Activated CD4-positive, alpha-beta T cell treated with anti-CD3 and anti-CD28 coated beads, Interleukin-2, amount 50 U/mL, for 4 hours (primary cell): ENCODE measurements around the gene INO80E.
A peak's percentile ranks its signal among the peaks of the same experiment; 100 is the strongest.
"Not testable (repeated sequence)": the region's sequence is repeated elsewhere in the genome, so short reads cannot be mapped to it uniquely, and the experiment has no call there.

ENCODE experiments used
- DNase-seq, 2 experiments: peaks; one replicate each; pipeline ENCODE4 v3.0.0-alpha.2; 2020

INO80E gene

DNA sequence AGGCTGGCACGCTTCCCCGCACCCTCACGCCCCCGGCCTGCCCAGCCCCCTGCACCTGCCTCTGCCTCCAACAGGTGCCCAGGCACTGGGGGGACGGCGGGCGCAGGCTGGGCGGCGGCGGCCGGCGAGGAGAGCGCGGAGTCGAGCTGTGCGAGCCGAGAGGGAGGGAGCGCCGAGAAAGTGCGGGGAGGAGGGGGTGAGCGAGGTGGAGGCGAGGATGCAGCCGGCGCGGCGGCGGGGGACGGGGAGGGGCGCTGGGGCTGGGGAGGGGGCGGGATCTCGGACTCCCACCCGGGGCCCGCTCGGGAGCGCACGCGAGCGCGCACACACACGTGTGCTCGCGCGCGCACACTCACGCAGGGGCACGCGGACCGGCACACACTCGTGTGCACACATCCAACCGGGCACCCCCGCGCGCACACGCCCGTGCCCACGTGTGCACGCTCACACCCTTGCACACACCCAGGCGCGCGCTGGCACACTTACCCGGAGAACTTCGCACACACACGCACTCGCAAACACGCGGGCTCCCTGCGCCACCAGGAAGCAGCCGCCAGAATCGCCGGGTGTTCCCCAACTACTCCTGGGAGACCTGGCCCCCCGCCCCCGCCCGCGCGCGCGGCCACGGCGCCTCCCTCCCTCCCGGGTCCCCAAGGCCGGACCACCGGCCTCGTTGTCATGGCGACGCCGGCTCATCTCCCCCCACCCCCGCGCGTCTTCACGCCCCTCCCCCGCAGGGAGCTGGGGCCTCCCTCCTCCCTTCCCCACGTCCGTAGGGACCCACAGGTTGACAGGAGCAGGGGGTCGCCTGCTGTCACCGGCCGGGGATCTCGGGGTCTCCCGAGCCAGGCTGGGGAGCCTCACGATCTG, 15.0 kb downstream of the INO80E start, which contains the start of gene DOC2A:
Gene DOC2A (minus strand): TSS at position 184 of the 870 bp plus-strand sequence. CDS start 805 bp downstream, outside the sequence.
- DNase-seq, result peak; percentile 22 to 23

DNA sequence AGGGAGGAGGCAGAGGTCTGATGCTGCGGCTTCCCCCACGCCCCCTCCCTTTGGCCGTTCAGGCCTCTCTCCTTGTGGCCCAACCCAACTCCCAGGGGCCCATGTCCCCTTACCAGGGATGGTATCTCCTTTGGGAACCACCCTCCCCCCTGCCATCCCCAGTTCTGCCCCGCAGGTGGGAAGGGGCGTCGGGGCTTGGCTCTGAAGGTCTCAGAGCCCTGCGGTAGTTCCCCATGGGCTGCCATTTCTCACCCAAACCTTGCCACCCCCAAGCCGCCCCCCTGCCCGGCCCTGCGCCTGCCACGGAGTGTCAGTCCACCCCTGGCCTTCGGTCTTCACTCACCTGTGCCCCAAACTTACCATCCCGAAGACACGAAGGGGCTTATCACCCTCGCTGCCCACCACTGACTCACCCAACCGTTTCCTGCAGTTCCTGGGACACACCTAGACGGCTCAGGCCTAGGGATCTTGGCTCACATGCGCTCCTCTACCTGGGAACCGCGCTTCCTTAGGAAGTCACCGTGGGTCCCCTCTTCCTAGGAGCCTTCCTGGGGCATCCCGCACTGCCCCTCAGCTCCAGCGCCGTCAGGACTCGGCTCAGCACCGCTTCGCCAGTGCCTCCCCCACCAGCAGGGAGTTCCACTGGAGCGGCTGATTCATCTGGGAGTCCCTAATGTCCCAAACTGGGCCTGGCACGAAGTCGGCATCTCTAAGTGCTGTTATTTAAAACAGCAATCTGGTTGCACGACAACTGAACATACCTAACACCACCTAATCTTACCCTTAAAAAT, 15.9 kb downstream of the INO80E start:
- no peak for DNase-seq

DNA sequence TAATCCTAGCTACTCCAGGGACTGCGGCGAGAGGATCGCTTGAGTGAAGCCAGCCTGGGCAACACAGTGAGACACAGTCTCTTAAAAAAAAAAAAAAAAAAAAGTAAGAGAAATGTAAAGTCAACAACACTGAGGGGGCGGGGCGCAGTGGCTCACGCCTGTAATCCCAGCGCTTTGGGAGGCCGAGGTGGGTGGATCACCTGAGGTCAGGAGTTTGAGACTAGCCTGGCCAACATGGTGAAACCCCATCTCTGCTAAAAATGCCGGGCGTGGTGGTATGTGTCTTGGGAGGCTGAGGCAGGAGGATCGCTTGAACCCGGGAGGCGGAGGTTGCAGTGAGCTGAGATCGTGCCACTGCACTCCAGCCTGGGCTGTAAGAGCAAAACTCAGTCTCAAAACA, 16.6 kb downstream of the INO80E start:
- not testable (repeated sequence) for DNase-seq

DNA sequence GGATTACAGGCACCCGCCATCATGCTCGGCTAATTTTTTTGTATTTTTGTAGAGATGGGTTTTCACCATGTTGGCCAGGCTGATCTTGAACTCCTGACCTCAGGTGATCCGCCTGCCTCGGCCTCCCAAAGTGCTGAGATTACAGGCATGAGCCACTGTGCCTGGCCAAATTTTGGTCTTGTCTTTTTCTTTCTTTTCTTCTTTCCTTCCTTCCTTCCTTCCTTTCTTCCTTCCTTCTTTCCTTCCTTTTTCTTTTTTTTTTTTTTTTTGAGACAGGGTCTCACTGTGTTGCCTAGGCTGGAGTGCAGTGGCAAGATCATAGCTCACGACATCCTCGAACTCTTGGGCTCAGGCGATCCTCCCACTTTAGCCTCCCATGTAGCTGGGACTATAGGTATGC, 19.4 kb downstream of the INO80E start:
- DNase-seq, result not testable (repeated sequence)

DNA sequence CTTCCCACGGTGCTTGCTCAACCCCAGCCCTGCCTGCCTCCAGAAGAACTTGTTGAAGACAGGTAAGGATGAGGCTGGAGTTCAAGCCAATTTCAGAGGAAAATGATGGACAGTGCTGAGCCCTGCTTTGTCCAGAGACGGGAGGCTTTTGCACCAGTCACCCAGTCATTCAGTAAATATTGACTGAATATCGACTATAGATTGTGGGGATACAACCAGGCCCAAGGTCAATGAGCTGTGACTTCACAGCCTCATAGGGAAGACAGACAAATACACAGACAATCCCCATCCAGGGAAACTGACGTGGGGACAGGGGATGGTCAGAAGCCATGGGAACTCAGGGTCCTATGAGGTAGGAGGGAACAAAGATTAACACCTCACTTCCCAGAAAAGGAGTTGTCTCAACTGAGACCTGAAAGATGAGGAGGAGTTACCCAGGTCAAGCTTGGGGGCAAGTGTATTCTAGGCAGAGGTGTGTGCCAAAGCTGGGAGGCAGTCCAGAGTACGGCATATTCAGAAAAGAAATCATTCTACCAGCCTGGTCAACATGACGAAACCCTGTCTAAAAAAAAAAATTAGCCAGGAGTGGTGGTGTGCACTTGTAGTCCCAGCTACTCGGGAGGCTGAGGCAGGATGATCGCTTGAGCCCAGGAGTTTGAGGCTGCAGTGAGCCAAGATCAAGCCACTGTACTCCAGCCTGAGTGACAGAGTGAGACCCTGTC, 20.7 kb downstream of the INO80E start:
- DNase-seq, result no peak

DNA sequence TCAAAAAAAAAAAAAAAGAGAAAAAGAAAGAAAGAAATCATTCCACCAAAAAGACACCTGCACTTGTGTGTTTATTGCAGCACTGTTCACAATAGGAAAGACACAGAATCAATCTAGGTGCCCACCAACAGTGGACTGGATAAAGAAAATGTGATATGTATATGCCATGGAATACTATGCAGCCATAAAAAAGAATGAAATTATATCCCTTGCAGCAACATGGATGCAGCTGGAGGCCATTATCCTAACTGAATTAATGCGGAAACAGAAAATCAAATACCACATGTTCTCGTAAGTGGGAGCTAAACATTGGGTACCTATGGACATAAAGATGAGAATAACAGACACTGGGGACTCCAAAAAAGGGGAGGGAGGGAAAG, 21.2 kb downstream of the INO80E start:
- no peak for DNase-seq

DNA sequence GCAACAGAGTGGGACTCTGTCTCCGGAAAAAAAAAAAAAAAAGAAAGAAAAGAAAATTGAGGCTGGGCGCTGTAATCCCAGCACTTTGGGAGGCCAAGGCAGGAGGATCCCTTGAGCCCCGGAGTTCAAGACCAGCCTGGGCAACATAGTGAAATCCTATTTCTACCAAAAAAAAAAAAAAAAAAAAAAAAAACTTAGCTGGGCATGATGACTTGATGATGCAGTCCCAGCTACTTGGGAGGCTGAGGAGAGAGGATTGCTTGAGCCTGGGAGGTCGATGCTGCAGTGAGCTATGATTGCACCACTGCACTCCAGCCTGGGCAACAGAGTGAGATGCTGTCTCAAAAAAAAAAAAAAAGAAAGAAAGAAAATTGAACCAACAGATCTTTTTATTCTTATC, 21.9 kb downstream of the INO80E start:
- not testable (repeated sequence) for DNase-seq

GRCh38 chr16:30018731-30019158, 22.7 kb downstream of the INO80E start:
- no peak for DNase-seq

GRCh38 chr16:30022887-30023286, 26.8 kb downstream of the INO80E start, which contains the start of gene C16orf92:
Gene C16orf92 (plus strand): TSS chr16:30023198. CDS start chr16:30023341, 143 bp downstream.
- no peak for DNase-seq

GRCh38 chr16:30023586-30023985, 27.5 kb downstream of the INO80E start:
- DNase-seq, result no peak

GRCh38 chr16:30024451-30024850, 28.4 kb downstream of the INO80E start:
- no peak for DNase-seq

GRCh38 chr16:30025156-30025555, 29.1 kb downstream of the INO80E start:
- no peak for DNase-seq

DNA sequence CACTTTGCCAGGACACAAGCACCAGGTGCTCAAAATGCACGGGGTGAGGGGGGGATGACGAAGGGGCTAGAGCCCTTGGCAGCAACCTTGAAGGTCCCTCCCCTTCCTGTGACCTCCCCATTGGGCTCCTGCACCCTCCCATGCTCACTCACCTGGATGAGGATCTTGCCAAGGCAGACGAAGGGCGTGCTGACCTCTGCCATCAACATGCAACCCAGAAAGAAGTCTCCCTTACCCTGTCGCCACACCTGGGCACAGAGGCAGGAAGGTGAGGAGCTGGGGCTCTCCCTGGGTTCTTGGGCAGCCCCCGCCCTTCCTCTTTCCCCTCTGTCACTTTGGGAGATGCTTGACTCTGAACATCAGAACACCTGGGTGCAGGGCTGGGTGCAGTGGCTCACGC, 29.5 kb downstream of the INO80E start:
- no peak for DNase-seq

- no peak for DNase-seq
Observed at GRCh38 chr16:30026449-30026848, 30.4 kb downstream of the INO80E start.

GRCh38 chr16:30027588-30028437, 31.8 kb downstream of the INO80E start:
- no peak for DNase-seq

GRCh38 chr16:30028438-30029076, 32.5 kb downstream of the INO80E start:
- no peak for DNase-seq

GRCh38 chr16:30030011-30030685, 34.1 kb downstream of the INO80E start:
- DNase-seq, result no peak

DNA sequence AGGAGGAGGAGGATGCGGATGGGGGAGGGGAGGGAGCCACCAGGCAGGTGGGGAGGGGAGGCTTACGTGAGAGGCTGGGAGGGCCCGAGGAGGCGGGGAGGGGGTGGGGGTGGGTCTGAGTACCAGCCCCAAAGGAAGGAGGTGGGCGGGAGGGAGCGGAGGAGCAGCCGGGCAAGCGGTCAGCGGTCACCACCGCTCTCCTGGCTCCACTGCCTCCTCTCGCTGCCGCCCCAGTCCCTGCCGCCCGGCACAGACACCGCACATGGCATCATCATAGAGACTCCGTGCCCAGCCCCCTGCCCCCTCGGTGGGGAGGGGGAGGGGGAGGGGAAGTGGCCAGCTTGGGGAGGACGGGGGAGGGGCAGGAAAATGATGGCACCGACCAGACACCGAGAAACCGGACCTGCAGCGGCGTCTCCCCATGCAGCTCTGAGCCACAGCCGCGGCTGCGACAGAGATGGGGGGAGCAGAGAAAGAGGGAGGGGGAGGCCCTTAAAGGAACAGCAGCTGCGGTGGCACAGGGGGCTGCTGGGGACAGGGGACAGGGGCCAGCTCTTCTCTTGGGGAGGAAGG, 34.9 kb downstream of the INO80E start, which contains the start of gene TLCD3B:
Gene TLCD3B (minus strand): TSS at position 431 of the 573 bp plus-strand sequence. CDS start 744 bp downstream, outside the sequence.
- DNase-seq, result no peak

DNA sequence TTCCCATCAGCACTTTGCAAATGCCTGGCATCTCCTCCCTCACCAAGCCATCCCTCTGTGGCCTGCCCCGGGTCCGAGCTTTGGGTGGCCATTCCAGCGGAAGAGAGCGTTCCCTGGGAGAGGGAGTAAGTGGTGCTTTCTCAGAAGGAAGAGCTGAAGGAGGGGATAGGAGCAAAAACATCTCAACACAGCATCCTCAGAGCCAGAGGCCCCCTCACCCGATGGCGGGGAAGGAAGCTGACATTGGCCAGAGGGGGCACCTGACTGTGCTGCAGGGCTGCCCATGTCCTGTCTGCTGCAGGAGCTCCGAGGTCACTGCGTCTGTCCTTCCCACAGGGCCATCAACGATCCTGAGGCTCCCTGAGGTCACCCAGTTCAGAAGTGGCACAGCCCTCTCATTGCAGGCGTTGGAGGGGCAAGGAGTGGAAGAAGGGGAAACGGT, 35.5 kb downstream of the INO80E start:
- no peak for DNase-seq
